GM18508 (cell line): ENCODE measurements around the gene SRSF7.
"Not testable (repeated sequence)": the region's sequence is repeated elsewhere in the genome, so short reads cannot be mapped to it uniquely, and the experiment has no call there.

Experiments
- ATAC-seq: cut with Tn5 transposase; IDR thresholded peaks from one replicate; pipeline ENCODE4 v1.9.1; 2021; ENCODE audit warnings: moderate number of reproducible peaks; ENCODE audit not compliant: insufficient read depth, unreplicated experiment

SRSF7 gene

DNA sequence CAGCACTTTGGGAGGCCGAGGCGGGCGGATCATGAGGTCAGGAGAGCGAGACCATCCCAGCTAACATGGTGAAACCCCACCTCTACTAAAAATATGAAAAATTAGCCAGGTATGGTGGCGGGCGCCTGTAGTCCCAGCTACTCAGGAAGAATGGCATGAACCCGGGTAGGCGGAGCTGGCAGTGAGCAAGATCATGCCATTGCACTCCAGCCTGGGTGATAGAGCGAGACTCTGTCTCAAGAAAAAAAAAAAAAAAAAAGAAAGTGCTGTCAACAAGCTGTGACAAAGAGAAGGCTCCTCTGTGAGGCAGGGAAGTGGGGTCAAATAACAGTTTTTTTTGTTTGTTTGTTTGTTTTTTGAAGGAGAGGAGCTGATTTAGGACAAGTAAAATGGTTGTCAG lies 42.7 kb downstream of the SRSF7 start:
- not testable (repeated sequence) for ATAC-seq

DNA sequence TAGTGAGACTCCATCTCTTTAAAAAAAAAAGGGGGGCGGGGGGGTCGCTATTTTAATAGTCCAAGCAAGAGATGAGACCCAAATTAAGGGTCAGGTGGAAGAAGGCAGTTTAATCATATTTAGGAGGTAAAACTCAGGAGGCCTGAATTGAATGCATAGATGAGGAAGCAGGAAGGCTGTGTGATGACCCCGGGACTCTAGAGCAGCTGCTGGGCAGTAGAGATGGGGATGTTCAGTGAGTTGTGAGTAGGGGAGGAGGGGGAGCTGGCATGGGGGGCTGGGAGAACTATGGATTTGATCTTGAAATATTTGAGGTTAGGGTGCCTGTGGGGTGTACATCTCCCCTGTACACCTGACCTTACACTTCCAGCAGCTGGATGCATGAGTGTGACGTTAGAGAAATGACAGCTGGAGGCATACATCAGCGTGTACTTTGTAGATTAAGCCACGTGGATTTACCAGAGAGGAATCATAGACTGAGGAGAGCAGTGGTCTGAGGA lies 44.3 kb downstream of the SRSF7 start:
- ATAC-seq, result no peak

DNA sequence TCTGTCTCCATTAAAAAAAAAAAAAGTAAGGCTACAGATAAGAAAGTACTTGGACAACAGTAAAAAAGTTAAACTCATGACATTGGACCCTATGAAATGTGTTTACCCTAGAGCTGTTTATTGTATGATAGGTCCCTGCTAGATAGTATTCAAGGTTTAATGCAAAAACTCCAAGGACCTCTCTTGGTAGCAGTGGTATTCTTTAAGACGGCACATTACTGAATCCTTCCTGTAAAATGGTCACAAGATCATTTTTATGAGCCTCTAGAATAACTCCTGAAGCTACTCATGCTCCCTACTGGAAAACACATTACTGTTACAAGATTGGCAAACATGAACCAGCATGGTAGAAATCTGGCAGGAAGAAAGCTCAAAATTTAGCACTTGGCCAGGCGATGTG lies 46.5 kb downstream of the SRSF7 start:
- ATAC-seq, result no peak

DNA sequence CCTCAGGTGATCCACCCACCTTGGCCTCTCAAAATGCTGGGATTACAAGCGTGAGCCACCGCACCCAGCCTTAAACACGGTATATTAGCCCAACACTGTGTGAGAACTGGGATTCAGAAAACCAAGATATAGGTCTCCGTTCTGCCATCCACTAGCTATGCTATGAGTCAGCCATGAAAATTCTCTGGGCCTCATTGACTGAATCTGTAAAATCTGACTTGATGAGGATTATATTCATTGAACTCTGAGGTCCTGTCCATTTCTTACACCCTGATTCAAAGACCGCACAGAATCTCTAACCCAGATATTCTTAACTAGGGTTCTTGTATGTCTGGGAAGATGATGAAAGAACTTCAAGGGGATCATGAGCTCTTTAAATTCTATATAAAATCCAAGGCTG lies 47.8 kb downstream of the SRSF7 start:
- not testable (repeated sequence) for ATAC-seq

DNA sequence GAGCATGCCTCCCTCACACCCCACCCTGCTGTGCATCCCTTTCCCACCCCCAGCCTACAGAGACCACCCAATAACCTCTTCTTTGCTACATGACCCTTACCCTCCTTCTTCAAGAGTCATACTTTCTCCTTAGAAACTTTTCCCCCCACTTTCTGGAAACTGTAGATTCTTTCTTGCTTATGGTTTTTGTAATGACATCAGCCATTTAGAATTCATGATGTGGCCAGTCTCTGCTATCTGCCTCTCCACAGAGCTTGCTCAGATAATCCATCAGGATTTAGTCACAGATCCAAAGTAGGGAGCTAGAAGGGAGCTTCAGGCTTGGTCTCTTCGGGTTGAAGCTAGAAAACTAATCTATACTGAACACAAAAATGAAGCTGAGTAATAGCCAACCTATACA lies 48.7 kb downstream of the SRSF7 start:
- no peak for ATAC-seq

DNA sequence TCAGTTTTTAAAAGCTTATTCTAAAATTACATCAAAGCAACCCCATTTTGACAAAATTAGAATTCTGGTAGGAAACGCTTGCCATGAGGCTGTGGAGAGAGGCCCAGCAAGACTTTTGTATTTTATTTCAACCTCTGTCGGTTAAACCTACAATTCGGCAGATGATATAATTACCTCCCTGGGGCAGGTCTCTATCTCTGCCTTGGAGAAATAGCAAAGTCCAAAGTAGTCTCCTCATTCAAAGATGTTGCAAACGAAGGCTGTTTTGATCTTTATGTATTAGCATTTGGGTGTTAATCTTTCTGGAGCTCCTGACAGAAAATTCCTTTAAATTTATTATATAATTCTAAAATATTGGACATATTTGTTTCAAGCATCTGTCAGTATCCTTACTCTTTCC lies 49.6 kb downstream of the SRSF7 start:
- no peak for ATAC-seq

DNA sequence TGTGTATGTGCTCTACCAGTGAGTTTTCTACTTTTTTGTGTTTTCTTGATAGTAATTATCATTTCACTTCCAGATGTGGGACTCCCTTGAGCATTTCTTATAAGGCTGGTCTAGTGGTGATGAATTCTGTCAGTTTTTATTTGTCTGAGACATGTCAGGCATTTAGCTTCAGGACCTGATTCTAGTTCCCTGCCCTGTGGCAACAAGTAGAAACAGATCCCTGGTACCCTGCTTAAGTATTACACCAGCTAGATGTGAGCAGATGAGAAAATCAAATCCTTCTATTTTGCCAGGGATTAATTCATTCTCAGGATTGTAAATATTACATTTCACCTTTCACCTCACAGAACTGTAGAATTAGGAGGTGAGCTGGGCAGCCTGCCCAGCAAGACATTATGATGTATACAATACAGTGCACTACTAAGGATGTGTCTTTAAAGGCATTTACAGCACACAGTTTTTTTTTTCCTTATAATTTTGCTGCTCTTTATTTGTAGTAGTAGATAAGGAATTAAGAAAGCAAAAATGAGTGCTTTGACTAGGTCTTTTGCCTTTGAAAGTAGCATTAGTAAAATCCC lies 50.2 kb downstream of the SRSF7 start:
- ATAC-seq, result no peak

DNA sequence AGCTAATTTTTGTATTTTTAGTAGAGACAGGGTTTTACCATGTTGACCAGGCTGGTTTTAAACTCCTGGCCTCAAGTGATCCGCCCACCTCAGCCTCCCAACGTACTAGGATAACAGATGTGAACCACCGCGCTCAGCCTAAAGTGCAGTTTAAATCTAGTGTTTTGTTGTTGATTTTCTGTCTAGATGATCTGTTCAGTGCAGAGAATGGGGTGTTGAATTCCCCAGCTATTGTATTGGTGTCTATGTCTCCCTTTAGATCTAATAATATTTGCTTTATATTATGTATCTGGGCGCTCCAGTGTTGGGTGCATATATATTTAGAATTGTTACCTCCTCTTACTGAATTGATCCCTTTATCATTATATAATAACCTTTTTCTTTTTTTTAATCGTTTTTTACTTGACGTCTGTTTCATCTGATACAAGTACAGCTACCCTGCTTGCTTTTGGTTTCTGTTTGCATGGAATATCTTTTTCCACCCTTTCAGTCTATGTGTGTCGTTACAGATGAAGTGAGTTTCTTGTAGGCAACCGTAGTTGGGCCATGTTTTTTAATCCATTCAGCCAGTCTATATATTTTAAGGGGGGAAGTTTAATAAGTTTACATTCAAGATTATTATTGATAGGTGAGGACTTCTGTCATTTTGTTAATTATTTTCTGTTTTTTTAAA lies 50.9 kb downstream of the SRSF7 start:
- no peak for ATAC-seq

DNA sequence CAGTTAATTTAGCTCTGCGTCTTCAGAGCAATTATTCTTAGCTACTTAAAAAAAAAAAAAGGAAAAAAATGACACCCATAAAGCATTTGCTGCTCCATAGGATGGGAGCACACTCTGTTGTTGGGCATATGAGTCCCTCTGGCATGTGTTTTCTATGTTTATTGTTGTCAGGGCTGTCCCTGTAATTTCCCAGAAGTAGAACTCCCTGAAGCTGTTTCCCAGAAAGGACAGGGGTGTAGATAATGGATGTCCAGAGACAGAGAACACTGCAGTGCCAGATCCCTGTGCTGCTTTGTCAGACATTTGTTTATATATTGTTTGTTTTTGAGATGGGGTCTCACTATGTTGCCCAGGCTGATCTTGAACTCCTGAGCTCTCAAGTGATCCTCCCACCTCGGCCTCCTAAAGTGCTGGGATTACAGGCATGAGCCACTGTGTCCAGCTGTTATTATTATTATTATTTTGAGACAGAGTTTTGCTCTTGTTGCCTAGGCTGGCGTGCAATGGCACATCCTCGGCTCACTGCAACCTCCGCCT lies 52.6 kb downstream of the SRSF7 start:
- ATAC-seq, result no peak

DNA sequence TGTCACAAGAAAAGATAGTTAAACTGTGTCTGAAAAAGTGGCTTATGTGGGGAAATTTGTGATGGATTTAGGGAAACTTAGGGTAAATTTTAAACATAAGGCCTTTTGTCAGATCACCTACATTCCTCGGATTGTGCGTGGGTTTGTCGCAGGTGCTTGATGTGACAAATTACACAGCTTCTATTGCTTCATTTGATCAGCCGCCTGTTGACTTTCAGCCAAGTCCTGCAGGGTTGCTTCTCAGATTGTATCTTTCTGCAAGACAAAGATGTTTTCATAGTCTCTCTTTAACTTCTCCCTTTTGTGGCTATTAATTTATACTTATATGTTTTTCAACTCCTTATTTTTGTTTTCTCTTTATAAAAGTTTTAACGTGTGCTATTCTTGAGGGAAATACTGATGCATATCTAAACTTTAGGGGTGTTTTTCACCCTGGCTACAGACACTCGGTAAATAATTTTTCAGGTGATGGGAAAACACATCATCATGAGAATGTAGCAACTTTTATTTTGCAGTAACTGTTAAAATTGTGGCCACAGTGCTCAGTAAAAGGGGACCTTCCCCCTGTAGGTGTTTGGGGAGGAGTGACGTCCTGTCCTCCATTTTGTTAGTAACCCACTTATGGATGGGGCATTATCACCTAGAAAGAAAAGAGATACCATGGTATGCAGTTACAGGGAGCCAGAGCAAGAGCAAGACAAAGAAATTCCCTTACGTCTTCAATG lies 53.9 kb downstream of the SRSF7 start:
- ATAC-seq, result no peak
